Stimulated activated naive CD4-positive, alpha-beta T cell (primary cell): ENCODE measurements around the gene DEPDC1.
"Not testable (repeated sequence)": the region's sequence is repeated elsewhere in the genome, so short reads cannot be mapped to it uniquely, and the experiment has no call there.

Experiments used
- DNase-seq, 6 experiments: peaks; one replicate each; lab custom pipeline; 2025; lab: John Stamatoyannopoulos, UW

DEPDC1 gene, protein sequence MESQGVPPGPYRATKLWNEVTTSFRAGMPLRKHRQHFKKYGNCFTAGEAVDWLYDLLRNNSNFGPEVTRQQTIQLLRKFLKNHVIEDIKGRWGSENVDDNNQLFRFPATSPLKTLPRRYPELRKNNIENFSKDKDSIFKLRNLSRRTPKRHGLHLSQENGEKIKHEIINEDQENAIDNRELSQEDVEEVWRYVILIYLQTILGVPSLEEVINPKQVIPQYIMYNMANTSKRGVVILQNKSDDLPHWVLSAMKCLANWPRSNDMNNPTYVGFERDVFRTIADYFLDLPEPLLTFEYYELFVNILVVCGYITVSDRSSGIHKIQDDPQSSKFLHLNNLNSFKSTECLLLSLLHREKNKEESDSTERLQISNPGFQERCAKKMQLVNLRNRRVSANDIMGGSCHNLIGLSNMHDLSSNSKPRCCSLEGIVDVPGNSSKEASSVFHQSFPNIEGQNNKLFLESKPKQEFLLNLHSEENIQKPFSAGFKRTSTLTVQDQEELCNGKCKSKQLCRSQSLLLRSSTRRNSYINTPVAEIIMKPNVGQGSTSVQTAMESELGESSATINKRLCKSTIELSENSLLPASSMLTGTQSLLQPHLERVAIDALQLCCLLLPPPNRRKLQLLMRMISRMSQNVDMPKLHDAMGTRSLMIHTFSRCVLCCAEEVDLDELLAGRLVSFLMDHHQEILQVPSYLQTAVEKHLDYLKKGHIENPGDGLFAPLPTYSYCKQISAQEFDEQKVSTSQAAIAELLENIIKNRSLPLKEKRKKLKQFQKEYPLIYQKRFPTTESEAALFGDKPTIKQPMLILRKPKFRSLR

DNA sequence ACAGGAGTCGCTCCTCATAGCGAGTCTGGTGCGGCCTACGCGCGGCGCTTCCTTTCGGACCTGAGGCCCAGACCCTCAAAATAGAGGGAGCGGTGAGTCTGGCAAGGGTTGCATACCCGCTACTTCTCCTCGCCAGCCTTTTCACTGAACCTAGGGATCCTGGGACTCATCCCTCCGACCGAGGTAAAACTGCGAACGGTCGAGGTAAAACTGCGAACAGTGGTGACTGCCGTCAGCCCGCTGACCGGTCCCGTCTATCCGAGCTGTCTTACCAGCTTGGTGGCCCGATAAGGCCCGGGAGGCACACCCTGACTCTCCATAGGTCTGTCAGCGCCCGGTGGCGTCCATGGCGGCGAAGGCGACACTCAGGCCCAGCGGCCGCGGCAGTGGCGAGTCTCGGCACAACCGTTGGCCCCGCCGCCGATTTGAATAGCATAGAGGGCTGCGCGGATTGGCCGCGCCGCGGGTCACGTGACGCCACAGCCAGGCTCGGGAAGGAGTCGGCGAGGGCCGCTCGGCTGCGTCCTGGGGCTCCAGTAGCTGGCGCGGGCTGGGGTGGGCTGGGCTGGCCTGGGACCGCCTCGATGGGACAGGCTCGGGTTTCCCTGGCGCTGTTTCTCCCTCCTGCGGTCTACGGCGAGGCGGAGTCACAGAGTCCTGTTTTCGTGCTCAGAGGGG, at the start of gene DEPDC1:
Gene DEPDC1 (minus strand): TSS at position 403 of the 678 bp plus-strand sequence. CDS start 83 bp downstream, at position 320.
- peak; percentile 0 to 36 (median 4) for DNase-seq

DNA sequence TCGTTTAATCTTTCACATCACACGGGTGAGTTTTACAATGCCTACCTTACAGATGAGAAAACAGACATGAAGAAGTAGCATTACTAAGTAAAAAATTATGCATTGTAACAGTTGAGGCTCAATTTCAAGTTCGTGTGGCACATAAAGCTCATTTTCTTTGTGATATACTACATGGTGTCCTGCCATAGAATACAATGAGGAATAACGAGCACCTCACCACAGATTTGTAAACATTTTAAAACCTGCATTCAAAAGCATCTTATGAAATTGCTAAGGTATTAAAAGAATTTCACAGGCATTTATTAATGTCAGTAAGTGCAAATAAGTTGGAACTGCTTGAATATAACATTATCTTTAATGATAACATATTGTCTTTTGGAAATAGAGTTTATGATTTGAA, 47.8 kb upstream of the DEPDC1 start:
- DNase-seq: no peak

DNA sequence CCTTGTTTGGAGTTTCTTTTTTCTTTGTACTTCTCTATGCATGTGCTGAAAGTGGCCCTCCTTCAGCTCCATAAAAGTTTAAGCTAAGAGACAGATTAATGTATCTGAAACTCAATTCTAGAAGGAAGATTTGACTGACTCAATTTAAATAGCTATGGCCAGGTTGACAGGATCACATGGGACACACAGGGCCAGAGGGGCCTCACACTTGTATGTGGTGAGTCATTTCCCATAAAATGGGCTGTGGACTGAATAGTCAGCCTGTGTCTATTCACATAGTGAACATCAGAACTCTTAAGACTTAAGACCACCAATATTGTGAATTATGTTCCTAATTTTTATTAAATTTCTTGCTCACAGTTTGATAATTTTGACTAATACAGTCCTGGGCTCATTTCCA, 45.7 kb upstream of the DEPDC1 start:
- DNase-seq: no peak

DNA sequence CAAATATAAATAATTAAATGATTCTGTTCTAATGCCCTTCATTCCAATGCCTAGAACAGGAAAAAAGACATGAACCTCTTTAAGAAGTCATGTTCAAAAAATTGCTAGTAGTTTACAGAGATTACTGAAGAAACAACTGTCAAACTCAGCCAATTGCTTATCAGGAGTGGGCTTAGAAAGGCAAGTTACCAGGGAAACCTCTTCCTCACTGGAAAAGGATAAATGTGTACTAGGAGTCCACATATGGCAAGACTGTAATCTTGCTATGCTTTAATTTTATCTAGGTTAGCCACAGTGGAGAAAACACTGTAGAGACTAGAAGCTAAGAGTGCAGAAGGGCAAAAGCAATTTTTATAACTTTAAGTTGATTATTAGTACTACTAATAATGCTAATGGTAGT, 42.1 kb upstream of the DEPDC1 start:
- no peak for DNase-seq

DNA sequence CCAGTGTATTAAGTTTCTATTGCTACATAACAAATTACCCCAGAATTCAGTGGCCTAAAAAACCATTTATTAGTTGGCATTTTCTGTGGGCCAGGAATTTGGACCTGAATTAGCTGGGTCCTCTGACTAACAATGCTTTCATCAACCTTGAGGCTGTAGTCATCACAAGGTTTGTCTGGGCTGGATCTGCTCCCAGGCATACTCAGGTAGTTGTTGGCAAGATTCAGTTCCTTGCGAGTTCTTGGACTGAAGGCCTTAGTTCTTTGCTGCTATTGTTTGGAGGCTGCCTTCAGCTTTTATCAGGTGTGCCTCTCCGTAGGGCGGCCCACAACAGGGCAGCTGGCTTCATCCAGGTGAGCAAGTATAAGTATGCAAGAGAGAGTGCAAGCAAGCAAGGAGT, 31.4 kb upstream of the DEPDC1 start:
- no peak for DNase-seq

DNA sequence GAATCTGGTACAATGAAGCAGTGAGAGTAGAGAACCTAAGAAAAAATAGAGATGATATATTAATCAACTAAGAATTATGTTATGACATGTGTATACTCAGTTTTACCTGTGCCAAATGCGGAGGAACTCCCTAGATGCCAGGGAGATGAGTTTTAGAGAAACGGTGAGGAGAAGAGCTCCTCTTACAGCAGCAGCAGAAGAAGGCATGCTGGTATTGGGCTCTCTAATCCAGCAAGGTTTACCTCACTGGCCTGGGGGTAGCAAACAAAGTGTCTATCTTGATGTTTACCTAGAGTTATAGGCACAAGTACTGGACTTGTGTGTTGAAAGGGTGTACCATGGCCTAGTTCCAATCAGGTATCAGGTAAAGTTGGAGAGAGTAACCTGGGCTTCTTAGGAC, 28.9 kb upstream of the DEPDC1 start:
- no peak for DNase-seq

DNA sequence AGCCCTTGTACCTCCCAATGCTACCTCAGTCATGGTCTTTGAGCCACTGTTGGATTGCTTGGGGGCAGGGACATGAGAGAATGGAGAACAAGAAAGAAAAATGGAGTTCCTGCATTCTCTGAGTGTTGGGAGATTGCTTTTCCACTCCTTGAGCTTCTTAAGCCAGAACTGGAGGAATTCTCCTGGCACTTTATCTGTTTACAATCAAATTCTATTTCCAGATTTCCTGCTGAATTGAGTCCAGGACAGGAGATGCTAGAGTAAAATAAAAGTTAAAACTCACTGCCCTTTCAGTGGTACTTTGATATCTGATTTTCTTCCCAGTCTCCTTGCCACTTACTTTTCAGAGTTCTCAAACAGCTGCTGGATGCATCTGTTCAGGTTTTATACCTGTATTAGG, 24.4 kb upstream of the DEPDC1 start:
- no peak for DNase-seq

DNA sequence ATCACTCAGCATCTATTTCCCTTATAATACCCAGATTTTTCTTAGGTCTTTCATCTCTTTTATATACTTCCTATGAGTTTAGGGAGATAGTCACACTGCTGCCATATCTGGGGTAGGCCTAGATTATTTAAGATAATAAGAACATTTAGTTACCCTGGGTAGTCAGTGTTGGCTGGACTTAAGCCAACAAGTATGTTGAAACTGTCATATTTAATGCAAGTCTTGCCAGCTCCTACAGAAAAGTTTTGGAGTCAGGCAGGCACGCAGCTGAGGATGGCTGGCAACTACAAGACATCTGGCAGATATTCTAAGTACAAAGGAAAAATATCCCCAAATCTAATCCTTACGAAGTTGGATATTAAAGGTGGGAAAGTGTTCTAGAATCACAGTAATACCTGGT, 19.2 kb upstream of the DEPDC1 start:
- DNase-seq: no peak

DNA sequence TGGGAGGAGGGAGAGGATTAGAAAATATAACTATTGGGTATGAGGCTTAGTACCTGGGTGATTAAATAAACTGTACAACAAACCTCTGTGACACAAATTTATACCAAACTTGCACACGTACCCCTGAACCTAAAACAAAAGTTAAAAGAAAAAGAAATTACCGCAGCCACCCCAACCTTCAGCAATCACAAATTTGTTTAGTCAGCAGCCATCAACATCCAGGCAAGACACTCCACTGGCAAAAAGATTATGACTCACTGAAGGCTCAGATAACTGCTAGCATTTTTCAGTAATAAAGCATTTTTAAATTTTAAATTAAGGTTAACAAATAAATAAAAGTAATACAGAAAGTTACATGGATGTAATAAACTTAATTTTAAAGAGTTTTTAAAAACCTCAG, 14.4 kb upstream of the DEPDC1 start:
- no peak for DNase-seq

DNA sequence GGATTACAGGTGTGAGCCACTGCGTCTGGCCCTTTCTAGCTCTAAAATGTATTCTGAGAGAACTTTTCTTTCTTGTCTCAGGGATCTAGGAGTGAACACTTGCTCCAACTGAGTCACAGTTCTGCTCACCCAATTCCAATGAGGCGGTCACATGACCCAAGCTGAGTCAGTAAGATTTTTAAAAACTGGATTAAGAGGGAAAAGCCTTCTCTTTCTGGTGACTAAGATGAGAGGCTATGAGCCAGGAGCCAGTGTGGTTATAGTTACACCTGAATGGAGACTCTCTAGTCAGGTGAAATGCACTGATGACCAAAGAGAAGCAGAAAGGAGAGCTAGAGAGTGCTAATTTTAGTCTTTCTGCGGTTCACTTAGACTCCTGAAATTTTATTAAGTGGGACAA, 9.5 kb upstream of the DEPDC1 start:
- DNase-seq: no peak

DNA sequence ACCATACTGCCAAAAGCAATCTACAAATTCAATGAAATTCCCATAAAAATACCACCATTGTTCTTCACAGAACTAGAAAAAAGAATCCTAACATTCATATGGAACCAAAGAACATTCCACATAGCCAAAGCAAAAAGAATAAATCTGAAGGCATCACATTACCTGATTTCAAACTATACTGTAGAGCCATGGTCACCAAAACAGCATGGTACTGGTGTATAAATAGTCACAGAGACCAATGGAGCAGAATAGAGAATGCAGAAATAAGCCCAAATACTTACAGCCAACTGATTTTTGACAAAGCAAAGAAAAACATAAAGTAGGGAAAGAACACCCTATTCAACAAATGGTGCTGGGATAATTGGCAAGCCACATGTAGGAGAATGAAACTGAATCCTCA, 6.2 kb upstream of the DEPDC1 start:
- no peak for DNase-seq

DNA sequence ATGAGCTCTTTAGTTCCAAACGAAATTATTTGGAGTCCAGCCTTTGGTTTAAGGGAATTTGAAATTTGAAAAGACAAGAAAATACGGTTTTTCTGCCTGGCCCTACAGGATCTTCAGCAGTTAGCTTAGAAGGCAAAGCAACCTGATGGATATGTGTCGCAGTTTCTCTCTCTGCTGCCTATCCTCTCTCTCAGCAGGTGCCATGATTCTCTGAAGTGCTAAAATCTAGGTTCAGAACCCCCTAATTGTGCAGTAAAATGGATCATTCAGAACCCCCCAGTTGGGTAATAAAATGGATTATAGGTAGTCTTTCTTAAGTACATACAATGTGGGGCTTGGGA, 446 bp upstream of the DEPDC1 start:
- no peak for DNase-seq

DNA sequence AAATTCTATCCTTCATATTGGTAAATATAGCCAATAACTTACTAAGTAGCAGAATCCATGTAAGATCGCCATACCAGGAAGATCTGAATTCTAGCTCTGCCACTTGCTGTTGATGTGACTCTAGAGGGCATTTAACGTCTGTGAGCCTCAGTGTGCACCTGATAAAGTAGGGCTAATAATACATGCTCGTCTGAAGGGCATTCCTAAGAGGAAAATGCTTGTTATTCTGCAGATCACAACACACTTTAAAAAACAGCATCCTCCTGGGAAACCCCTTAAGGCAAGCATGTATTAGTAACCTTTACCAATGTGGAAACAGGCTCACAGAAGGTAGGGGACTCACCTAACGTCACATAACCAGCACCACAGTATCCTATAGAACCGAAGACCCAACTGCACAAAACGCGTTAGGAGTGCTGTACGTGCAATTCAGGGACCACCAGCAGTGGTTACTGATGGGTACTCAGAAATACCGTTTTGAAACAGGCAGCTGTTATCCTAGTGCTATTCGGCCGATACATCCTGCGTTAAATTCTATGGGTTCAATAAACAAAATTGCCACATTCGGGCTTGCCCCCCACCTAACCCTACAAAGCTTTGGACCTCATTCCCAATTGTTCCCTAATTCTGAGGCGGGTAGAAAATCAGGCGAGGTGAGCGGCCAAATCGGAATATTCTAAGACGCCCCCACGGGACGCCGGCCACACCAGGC, 758 bp downstream of the DEPDC1 start:
- DNase-seq: no peak

DNA sequence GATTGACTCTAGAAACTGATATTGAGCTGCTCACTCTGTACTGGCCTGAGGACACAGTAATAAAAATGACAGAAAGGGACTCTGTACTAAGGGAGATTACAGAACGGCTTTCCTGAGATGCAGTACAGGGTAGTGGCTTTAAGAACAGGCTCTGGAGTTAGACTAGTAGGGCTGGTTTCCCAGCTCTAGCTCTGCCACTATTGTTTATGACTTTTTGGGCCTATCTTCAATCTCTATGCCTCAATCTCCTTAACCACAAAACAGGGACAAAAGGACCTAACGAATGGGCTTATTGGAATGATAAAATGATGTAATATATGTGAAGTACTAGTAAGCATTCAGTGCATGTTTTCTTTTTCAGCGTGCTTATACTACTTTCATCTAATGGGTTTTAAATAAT, 1.4 kb downstream of the DEPDC1 start:
- no peak for DNase-seq

DNA sequence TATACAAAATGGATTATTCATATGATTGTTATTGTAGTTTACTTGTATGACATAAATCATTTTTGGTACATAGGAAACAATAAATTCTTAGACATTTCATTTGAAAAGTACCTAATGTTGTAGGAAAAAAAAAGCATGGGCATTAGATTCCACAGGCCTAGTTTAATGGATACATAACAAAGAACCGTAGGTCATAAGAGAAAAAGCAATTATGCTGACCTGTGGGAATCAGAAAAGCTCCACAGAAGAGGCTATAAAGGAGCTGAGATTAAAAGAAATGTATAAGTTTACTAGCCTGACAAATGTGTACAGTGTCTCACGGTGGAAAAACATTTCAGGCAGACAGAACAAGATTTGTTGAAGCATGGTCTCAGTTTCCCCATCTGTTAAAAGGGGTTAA, 3.7 kb downstream of the DEPDC1 start:
- no peak for DNase-seq

DNA sequence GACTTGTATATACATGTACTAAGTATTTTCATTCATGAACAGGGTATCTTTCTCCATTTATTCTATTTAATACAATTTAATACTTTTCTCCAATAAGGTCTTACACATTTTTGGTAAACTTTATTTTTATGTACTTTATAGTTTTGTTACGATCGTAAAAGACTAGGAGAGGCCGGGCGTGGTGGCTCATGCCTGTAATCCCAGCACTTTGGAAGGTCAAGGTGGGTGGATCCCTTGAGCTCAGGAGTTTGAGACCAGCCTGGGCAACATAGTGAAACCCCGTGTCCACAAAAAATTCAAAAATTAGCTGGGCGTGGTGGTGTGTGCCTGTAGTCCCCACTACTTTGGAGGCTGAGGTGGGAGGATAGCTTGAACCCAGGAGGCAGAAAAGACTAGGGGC, 4.6 kb downstream of the DEPDC1 start:
- DNase-seq: not testable (repeated sequence)

DNA sequence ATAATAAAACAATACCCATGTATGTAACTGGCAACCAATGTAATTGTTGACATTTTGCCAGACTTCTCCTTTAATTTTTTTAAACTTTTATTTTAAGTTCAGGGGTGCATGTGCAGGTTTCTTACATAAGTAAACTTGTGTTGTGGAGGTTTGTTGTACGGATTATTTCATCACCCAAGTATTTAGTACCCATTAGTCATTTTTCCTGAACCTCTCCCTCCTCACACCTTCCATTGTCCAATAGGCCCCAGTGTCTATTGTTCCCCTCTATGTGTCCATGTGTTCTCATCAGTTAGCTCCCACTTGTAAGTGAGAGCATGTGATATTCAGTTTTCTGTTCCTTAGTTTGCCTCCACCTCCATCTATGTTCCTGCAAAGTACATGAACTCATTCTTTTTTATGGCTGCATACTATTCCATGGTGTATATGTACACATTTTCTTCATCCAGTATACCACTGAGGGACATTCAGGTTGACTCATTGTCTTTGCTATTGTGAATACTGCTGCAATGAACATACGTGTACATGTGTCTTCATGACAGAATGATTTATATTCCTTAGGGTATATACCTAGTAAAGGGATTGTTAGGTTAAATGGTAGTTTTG, 6.7 kb downstream of the DEPDC1 start:
- no peak for DNase-seq

DNA sequence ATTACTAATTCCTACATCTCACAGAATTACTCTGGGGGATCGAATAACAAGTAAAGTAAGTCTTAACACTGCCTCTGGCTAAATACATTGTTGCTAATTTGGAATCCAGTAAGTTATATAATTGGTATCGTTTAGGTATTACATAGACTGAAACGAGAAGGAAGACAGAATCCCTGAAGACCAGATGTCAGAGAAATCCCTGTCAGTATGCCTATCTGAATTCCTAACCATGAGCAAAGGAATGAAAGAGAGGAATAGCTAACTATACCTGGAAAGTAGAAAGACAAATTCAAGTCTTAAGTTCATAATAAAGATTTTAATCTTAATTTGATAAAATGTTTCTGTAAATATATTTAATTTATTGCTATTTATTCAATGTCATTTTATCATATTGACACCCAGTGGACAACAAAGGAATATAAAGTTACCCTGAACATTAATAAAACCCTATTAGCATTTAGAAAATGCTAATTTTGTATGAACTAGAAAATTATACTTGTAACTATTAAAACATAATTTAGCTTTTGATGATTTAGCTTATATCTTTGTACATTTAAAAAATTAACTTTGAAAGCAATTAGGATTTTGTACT, 11.4 kb downstream of the DEPDC1 start:
- no peak for DNase-seq

DNA sequence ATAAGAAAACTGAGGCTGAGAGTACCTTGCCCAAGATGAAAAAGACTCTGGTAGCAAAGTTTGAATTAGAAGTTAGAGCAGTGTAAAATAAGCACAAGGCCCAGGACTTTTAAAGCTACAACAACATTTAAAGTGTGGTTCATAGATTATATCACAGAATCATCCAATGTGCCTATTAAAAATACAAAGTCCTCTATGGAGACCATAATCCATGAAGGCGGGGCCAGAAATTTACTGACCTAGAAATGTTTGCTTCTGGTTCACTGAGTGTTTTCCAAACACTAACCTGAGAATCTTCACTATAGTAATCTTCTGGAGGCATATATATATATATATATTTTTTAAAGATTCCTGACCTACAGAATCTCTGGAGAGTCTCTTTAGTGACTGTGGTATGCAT, 12.3 kb downstream of the DEPDC1 start:
- no peak for DNase-seq

DNA sequence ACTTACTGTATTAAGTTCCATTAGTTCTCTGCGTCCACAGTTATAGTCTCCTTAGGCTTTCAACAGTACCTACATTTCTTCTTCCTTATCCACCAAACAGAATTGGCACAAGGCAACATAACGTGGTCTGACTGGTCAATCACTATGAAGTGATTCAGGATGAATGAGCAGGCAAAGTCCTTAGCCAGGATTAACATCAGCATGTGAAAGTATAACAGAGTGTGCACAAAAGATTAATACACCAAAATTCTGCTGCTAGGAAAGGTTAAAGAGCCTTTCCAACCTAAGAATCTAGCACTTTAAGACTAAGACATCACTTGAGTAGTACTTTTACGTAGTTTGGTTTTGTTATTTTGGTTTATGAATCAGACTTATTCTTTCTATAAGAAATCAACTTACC, 15.8 kb downstream of the DEPDC1 start:
- DNase-seq: no peak

DNA sequence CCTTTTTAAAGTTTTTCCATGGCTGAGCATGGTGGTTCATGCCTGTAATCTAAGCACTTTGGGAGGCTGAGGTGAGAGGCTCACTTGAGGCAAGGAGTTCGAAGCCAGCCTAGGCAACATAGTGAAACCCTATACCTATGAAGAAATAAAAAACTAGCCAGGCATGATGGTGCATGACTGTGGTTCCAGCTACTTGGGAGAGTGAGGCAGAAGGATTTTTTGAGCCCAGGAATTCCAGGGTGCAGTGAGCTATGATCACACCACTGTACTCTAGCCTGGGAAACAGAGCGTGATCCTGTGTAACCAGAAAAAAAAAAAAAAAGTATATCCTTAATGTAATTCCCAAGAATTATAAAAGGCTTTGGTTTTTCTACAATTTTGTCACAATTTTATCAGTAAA, 17.4 kb downstream of the DEPDC1 start:
- no peak for DNase-seq

DNA sequence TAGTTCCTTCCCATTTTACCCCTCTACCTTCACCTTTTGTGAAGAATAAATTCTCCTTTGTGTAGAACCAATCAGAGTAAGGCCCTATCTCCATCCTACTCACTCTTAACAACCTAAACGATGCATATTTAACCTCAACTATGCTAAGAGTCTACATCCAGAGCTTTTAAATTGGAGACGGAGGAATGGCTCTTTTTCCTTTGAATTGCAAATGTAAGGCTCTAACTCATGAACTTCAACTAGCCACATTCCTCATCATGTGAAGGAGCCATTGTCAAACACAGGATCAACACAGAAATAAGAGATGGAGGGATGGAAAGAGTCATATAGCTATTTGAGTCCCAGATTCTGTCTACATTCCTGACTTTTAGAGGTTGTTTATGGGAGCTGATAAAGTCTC, 18.2 kb downstream of the DEPDC1 start:
- no peak for DNase-seq
